Skeletal muscle tissue (tissue), 4 donors: ENCODE data around the gene CCDC83. TPM values are rescaled to one million over a fixed set of nuclear protein-coding genes. Genes with fewer than 3 reads are reported as not detected.

ENCODE experiments used
- H3K27ac ChIP-seq: one replicate; pipeline ENCODE4 v1.7.0; 2013; ENCODE audit warnings: mild to moderate bottlenecking, low read depth, low read length, inconsistent platforms
- H3K27me3 ChIP-seq, 3 donors: one replicate each; pipeline ENCODE4 v1.7.0; 2013; ENCODE audit warnings: low read length in 3 of 3; ENCODE audit not compliant: control insufficient read depth in 3 of 3, insufficient read depth in 3 of 3
- H3K36me3 ChIP-seq, 3 donors: one replicate each; pipeline ENCODE4 v1.7.0; 2013; ENCODE audit warnings: low read length in 3 of 3; ENCODE audit not compliant: control insufficient read depth in 3 of 3, insufficient read depth in 3 of 3
- H3K4me1 ChIP-seq, 3 donors: one replicate each; pipeline ENCODE4 v1.7.0; 2013; ENCODE audit warnings: low read length in 3 of 3, mild to moderate bottlenecking in 3 of 3; ENCODE audit not compliant: control insufficient read depth in 3 of 3, insufficient read depth in 3 of 3
- H3K4me3 ChIP-seq, 3 donors: one replicate each; pipeline ENCODE4 v1.7.0; 2013; ENCODE audit warnings: low read length in 3 of 3
- H3K9ac ChIP-seq, 3 donors: one replicate each; pipeline ENCODE4 v1.7.0; 2013; ENCODE audit warnings: low read length in 3 of 3, mild to moderate bottlenecking in 3 of 3, moderate library complexity in 2 of 3, low read depth in 1 of 3
- H3K9me3 ChIP-seq, 3 donors: one replicate each; pipeline ENCODE4 v1.7.0; 2013; ENCODE audit warnings: low read length in 3 of 3; ENCODE audit not compliant: control insufficient read depth in 3 of 3
- total RNA-seq: library from RNA; depleted of rRNA; stranded (reverse); fragments of >200 nt; gene quantifications from one replicate; pipeline ENCODE4 v1.2.3, GENCODE V29; 2014
- donor health status: Osteomylitis.

CCDC83 gene
- not detected for total RNA-seq

DNA sequence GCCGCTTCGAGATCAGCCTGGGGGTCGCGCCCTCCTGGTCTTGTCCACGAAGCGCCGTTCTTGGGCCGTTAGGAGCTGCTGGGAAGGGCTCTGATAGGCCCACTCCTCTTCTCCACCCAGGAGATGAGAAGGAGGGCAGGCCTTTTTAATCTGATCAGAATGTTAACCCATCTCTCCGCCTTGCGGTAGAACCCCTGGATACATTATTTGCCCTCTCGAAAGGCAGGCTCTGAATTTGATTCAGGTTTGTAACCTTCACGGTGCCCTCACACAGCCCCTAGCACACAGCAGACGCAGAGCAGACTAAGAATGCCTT is at the start of gene CCDC83:
Gene CCDC83, plus strand, starts transcription at position 43 of the 316 bp plus-strand sequence. CDS start 9,741 bp downstream, outside the sequence.
- Histone ChIP-seq H3K9ac (peak within 1 kb of the TSS; percentile 69 to 94 (median 94)), H3K4me3 (peak within 1 kb of the TSS; percentile 74 to 95 (median 87)), H3K36me3 (no peaks in the 10 kb centered on the region), H3K9me3 (no peaks in the 10 kb centered on the region), H3K4me1 (peaks cover 3 to 6% (median 5%) of the 10 kb centered on the region in 3 donors), H3K27me3 (no peaks in the 10 kb centered on the region), H3K27ac (peak within 1 kb of the TSS; percentile 85)

DNA sequence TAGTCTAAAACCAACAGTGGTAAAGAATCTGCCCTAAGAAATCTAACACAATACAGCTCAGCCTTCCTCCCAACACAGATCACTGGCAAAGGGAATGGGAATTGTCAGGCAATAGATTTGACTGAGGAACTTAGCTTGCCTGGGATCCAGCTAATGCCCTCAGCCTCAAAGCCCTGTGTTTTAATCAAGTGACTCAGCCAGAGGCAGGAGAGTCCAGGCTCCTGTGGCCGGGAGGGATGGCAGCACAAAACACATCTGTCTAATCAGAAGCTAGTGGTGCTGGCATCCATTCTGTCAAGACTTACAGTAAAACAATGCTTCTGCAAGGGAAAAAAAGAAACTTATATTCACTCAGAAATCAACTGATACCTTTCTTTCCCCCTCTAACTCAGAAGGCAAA is 49.8 kb upstream of the CCDC83 start:
- H3K27me3 ChIP-seq: no peaks in the 10 kb centered on the region
- H3K27ac ChIP-seq: no peak overlapping the region
- no peak overlapping the region for H3K4me3 ChIP-seq
- no peak overlapping the region for H3K9ac ChIP-seq
- H3K9me3 ChIP-seq: no peaks in the 10 kb centered on the region
- peaks cover 2 to 7% (median 4%) of the 10 kb centered on the region in 3 donors for H3K4me1 ChIP-seq
- H3K36me3 ChIP-seq: no peaks in the 10 kb centered on the region

DNA sequence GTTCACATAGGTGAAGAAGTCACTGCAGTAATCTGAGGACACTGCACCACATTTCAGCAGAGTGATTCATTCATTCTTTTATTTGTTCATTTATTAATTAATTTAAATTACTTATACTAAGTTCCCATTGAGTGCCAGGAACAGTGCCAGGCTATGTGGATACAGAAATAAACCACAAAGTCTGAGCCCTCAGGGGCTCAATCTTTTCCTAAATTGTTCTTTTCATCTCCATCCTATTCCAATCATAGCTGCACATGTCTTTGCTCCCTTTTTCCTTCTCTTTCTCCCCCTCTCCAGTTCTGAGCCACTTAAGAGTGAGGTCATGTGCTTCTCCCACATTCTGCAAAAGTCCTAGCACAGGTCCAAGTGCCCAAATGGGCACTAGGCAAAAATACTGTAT is 49.2 kb upstream of the CCDC83 start:
- Histone ChIP-seq H3K27me3 (no peaks in the 10 kb centered on the region), H3K36me3 (no peaks in the 10 kb centered on the region), H3K27ac (no peak overlapping the region), H3K4me3 (no peak overlapping the region), H3K4me1 (peaks cover 7 to 9% (median 8%) of the 10 kb centered on the region in 3 donors), H3K9me3 (no peaks in the 10 kb centered on the region), H3K9ac (no peak overlapping the region)

DNA sequence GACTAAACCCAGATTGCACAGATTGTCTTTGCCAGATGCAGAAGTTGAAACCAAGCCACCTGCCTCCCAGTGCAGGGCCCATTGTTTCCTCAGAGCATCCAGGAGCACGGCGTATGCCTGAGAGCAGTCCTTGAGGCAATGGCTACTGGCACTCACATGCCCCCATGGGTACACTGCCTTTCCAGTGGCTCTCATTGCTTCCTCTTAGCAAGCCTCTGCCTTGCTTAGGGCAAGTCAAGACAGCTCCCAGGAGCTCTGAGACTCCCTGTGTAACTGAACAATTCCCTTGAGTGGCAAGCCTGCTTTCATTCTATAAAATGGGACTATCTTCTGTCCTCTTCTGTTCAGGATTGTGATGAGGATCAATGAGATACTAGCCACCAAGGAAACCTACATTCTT is 48.3 kb upstream of the CCDC83 start:
- Histone ChIP-seq H3K4me1 (peaks cover 7 to 9% (median 8%) of the 10 kb centered on the region in 3 donors), H3K4me3 (no peak overlapping the region), H3K36me3 (no peaks in the 10 kb centered on the region), H3K9ac (no peak overlapping the region), H3K27me3 (no peaks in the 10 kb centered on the region), H3K27ac (no peak overlapping the region), H3K9me3 (no peaks in the 10 kb centered on the region)

DNA sequence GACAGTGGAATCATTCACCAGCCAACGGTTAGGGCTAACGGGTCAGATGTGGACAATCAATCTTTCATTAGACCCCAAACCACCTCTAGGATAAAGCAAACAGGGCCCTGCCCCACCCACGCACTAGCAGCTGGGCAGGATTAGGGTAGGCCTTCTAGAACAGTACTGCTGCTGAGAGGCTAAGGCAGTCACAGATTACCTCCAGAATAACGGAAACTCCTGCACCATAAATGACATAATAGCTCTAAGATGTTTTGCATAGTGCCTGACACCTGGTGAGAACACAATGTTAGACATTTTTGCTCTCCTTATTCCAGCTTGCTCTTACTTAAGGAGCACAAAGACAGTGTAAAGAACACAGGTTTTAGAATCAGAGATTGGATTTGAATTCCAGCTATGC is 46.0 kb upstream of the CCDC83 start:
- H3K27me3 ChIP-seq: no peaks in the 10 kb centered on the region
- H3K4me3 ChIP-seq: no peak overlapping the region

DNA sequence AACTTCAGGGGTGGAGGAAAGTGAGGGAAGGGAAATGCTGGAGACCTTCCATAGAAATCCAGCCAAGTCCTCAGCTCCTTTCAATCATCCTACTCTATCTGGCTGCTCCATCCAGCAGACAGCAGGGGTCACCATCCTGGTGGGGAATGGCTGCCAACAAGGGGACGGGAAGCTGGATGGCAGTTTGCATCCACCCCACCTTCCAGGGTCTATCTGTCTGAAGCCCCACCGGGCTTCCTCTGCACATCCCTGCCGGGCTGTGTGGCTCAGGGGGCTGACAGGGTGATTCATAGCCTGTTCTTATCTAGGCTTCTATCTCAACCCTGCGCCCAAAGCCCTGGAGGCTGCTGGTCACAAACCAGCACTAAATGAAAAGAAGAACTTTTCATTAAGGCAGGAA is 45.3 kb upstream of the CCDC83 start:
- Histone ChIP-seq H3K9ac (peak overlapping the region in 1 of 3 donors; percentile 80), H3K36me3 (no peaks in the 10 kb centered on the region), H3K27me3 (no peaks in the 10 kb centered on the region), H3K4me3 (peak overlapping the region; percentile 76 to 85 (median 81)), H3K4me1 (peaks cover 7 to 9% (median 8%) of the 10 kb centered on the region in 3 donors), H3K9me3 (no peaks in the 10 kb centered on the region), H3K27ac (no peak overlapping the region)

More for the DNA sequence above, 46.0 kb upstream of the CCDC83 start:
- H3K27ac ChIP-seq: no peak overlapping the region
- no peaks in the 10 kb centered on the region for H3K9me3 ChIP-seq
- no peaks in the 10 kb centered on the region for H3K36me3 ChIP-seq
- no peak overlapping the region for H3K9ac ChIP-seq
- peaks cover 7 to 9% (median 8%) of the 10 kb centered on the region in 3 donors for H3K4me1 ChIP-seq

DNA sequence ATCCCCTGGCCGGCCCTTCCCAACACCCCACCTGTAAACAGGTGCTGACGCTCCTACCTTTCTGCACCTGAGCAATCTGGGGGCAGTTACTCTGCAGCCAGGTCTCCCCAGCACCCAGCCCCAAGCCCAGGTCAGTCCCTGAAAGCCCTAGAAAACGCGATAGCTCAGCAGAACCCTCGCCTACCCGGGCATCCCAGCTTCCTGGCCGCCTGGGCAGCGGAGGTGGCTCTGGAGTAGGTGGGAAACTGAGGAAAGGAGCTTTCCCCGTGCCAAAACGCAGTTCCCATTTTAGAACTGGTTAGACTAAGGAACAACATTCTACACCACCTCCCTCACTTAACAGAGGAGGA is 44.7 kb upstream of the CCDC83 start:
- Histone ChIP-seq H3K9me3 (no peaks in the 10 kb centered on the region), H3K9ac (peak overlapping the region; percentile 69 to 80 (median 71)), H3K27ac (peak overlapping the region; percentile 10), H3K4me3 (peak overlapping the region; percentile 76 to 85 (median 81)), H3K36me3 (no peaks in the 10 kb centered on the region), H3K4me1 (peaks cover 7 to 9% (median 8%) of the 10 kb centered on the region in 3 donors), H3K27me3 (no peaks in the 10 kb centered on the region)

DNA sequence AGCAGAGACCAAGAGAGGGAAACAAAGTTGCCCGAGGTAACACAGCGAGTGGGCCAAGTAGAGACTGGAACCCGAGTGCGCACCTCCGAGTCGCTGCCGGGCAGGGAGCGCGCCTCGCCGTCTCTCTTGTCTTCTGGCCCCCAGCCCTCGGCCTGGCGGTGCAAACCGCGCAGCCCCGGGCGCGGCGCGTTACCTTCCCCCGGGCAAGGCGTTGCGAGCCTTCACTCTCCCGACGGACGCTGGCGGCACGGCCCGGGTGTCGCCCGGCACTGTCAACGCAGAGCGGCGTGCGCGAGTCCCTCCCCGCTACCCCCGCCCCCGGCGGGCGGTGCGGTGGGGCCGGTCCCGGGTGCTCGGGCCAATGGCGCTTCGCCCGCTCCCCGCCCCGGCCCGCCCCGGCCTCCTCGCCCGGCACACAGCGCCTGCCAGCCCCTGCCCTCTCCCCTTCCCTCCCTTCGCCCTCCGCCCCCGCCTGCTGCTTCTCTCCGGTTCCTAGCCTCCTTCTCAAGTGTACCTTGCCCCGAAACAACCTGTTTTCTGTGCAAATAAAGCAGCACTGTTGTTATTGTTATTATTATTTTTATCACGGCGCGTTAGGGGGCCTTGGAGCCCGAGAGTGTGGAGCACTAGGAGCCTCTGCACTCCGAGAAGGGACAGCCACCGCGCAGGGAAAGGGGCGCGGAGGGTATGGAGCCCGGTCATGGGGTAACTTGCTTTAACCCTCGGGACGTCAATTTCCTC is 44.1 kb upstream of the CCDC83 start, which contains the start of gene SYTL2:
Gene SYTL2, minus strand, starts transcription at position 271 of the 741 bp plus-strand sequence. CDS start 53,416 bp downstream, outside the sequence.
- Histone ChIP-seq H3K4me1 (peaks cover 7 to 9% (median 8%) of the 10 kb centered on the region in 3 donors), H3K9me3 (no peaks in the 10 kb centered on the region), H3K36me3 (no peaks in the 10 kb centered on the region), H3K27me3 (no peaks in the 10 kb centered on the region), H3K4me3 (peak within 1 kb of the TSS; percentile 76 to 85 (median 81)), H3K9ac (peak within 1 kb of the TSS; percentile 69 to 80 (median 71)), H3K27ac (peak within 1 kb of the TSS; percentile 10)

DNA sequence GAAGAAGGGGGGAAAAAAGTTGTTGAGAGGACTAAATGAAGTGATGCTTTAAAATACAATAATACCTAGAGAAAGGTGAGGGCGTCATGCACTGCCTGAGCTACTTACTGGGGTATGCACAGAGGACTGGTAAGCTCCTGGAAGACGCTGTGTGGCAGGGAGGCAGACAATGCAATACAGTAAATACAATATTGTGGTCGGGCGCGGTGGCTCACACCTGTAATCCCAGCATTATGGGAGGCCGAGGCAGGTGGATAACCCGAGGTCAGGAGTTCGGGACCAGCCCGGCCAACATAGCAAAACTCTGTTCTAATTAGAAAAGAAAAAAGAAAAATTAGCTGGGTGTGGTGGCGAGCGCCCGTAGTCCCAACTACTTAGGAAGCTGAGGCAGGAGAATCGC is 43.6 kb upstream of the CCDC83 start:
- no peak overlapping the region for H3K27ac ChIP-seq
- peaks cover 7 to 9% (median 8%) of the 10 kb centered on the region in 3 donors for H3K4me1 ChIP-seq
- H3K27me3 ChIP-seq: no peaks in the 10 kb centered on the region
- peak overlapping the region; percentile 69 to 81 (median 76) for H3K4me3 ChIP-seq
- no peaks in the 10 kb centered on the region for H3K9me3 ChIP-seq
- H3K36me3 ChIP-seq: no peaks in the 10 kb centered on the region
- peak overlapping the region; percentile 47 to 80 (median 65) for H3K9ac ChIP-seq

DNA sequence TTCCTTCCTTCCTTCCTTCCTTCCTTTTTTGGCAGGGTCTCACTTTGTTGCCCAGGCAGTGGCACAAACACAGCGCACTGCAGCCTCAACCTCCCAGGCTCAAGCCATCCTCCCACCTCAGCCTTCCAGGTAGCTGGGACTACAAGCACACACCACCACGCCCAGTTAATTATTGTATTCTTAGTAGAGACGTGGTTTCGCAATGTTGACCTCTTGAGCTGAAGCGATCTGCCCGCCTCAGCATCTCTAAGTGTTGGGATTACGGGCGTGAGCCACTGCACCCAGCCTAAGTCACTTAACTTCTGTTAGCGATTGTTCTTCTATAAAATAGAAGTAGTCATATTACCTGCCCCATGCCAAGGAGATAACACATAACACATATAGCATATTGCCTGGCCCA is 41.5 kb upstream of the CCDC83 start:
- Histone ChIP-seq H3K27me3 (no peaks in the 10 kb centered on the region), H3K9ac (no peak overlapping the region), H3K36me3 (no peaks in the 10 kb centered on the region), H3K4me1 (peaks cover 7 to 9% (median 8%) of the 10 kb centered on the region in 3 donors), H3K4me3 (no peak overlapping the region), H3K27ac (no peak overlapping the region), H3K9me3 (no peaks in the 10 kb centered on the region)
